Activated T-cell treated with anti-CD3 and anti-CD28 coated beads for 48 hours (primary cell): Measurements from ENCODE around the gene WDR46.

Experiments
- DNase-seq: peaks from one replicate; pipeline ENCODE4 v3.0.0-alpha.2; 2020; ENCODE audit warnings: low read depth

The WDR46 gene

GRCh38 chr6:33313709-33314514 lies 24.9 kb upstream of the WDR46 start, which contains the start of gene TAPBP:
Gene TAPBP (minus strand): TSS chr6:33314078. CDS start chr6:33314041, 37 bp downstream.
- peak; percentile 77 for DNase-seq

DNA sequence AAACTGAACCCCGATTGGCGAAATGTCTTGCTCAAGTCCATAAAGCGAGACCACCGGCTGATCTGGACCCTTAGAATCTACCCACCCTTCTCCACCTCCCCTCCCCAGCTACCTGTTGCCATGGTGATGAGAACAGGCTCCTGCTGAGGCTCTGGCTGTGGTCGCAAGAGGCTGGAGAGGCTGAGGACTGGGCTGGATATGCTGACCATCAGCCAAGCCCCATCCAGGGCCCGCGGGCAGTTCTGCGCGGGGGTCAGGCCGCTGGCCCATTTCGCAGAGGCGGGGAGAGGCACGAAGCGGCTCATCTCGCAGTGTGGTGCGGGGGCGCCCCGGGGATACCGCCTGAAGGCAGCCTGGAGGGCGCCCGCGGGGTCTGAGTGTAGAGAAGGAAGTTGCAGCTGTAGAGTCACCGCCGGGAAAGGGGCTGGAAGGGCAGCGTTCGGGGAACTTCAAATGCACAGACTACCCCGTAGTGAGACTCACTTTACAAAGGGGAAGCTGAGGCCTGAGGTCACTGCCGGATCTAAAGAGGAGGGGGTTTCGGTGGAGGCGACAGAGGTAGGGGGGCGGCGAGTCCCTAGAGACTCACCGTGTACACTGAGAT lies 24.2 kb upstream of the WDR46 start:
- no peak for DNase-seq

GRCh38 chr6:33312361-33313104 lies 23.5 kb upstream of the WDR46 start:
- DNase-seq: peak; percentile 66

DNA sequence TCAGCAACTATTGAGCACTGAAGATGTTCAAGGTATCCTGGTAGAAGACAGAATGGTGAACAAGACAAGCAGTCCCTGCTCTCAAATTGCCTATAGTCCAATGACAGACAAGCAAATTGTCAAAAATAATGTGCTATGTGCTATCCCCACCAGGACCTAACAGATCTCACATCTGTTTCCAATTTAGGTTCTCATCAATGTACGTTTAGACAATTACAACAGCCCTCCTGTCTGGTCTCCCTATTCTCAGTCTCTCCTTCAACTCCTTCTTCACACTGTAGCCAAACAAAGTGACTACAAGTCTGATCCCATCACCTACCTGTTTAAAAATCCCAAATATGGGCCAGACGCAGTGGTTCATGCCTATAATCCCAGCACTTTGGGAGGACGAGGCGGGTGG lies 17.3 kb upstream of the WDR46 start:
- DNase-seq: no peak

DNA sequence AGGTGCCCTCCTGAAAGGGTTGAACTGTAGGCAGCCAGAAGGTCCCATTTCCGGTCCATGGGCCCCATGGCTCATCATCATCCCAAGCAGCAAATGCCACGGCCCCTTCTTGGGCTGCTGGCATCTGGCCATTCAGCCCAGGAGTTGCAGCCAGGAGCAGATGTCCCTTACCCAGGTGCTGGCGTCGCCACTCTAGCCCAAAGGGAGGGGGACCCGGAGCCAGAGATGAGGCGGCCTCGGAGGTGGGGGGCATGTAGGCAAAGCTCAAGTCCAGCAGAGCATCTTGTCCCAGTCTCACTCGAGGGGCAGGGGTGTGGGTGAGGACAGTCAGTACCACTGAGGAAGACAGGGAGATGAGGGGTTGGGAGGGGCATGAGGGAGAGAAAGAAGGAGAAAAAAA lies 16.0 kb upstream of the WDR46 start:
- no peak for DNase-seq

GRCh38 chr6:33304216-33304615 lies 15.2 kb upstream of the WDR46 start:
- no peak for DNase-seq

DNA sequence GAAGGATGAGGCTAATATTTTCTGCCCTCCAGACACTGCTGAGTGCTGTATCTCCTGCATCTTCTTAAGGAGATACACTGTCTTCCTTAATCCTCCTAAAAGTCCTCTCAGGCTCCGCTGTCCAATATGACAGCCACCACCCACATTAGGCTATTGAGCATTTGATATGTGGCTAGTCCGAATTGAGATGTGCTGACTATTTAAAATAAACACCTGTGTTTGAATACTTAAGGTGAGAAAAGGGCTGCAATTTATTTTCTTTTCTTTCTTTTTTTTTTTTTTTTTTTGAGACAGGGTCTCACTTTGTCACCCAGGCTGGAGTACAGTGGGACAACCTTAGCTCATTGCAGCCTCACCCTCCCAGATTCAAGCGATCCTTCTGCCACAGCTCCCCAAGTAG lies 12.8 kb upstream of the WDR46 start:
- no peak for DNase-seq

DNA sequence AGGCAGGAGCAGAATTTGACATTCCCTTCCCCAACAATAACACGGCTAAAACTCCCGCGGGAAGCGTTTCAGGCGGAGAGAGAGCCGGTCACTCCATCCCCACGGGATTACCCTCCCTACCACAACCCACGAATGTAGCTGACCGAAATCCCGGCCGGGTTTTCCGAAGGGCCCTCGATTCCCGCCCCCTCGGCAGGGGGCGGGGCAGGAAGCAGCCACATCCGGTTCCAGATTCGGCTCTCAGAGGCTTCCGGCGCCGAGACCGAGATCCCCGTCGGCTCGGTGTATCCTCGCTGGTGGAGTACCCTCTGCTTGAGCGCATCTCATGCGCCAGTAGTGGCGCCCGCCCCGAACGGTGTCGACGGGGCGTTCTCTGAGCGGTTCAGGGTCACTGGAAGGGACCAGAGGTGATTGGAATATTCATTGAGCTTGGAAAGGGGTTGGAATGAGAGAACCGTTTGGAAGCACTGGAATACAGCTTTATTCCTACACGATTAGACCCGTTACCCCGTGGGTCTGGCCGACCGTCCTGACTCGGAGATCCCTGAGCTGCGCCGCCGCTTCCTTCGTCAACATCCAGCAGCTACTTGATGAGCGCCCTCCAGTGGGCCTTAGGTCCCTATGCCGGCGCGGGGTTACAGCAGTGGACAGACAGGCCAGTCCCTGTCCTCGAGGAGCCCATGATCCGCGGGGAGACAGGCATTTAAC lies 10.4 kb upstream of the WDR46 start:
- DNase-seq: peak; percentile 94

DNA sequence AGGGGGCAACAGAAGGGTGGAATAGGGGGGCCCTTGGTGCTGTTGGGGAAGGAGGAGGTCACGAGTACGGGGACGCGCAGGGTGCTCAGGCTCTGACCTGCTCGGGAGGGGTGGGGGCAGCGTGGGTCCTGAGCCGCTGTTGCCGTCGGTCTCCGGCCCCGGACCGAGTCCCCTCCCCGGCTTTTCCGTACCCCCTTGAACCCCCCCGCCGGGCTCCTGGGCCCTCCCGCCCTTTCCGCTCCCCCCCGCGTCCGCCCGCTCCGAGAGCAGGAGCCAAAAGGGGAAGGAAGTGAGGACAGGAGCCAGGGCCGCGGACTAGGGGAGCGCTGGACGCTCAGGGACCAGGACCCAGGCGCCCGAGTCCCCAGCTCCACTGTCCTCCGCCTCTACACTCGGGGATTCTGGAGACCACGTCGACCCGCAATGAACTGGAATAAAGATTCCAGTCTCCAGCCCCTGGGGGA lies 9.8 kb upstream of the WDR46 start, which contains the start of gene RGL2:
TSS of gene RGL2 (minus strand) at position 170 of the 464 bp plus-strand sequence. CDS start 332 bp downstream, outside the sequence.
- no peak for DNase-seq

- DNase-seq: peak; percentile 59
Observed at GRCh38 chr6:33297956-33298772, 9.1 kb upstream of the WDR46 start.

DNA sequence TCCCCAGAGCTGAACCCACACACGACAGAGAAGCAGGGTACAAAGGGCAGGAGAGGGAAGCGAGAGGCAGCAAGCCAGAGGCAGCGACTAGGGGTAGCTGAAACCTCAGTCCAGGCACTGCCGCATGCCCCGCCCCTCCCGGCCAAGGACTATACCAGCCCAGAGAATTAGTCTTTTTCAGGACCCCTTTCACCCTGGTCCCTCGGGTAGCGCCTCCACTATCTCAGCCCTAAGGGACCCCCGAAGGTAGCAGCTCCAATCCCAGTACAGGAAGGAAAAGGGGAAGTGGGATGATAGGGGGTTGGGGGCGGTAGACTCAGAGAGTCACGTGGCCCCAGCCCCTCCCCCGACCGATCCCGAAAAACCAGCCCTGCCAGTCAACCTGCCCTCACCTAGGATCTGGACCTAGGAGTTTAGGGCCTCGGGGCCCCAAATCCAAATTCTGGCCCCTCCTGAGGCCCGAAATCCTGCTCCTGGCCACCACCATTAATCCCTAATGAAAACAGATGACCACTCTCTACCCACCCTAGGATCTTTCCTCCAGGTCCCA lies 8.4 kb upstream of the WDR46 start:
- DNase-seq: no peak

GRCh38 chr6:33296797-33297405 lies 7.9 kb upstream of the WDR46 start:
- DNase-seq: no peak

DNA sequence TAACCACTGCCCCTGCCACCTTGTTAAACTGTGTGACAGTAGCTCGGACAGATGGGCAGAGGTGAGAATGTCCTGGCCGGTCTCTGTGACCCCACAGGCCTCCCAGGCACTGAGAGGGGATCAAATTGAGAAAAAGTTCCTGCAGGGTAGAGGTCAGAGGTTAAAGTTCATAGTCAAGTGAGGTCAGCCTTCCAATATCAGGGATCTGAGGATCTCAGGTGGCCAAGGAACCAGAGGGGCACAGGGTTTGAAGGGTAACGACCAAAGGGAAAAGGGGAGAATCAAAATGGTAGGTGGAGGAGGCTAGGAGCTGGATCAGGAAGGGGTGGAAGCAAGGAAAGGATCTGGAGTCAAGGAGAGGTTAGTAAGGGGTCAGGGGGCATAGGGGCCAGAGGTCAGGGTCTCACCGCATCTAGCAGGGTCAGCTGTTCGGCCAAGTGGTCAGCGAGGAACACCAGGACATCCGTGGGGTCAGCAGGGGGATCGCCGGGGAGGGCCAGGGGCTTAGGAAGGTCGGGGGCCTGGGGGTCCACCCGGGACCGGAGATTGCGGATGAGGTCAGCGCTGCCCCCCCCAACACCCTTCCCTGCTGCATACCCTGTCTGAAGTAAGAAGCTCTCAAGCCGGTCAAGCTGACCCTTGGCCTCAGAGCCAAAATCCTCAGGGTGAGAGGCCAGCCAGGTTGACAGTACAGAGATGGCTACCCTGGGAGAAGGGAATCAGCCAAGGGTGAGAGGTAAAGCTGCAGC lies 6.8 kb upstream of the WDR46 start:
- no peak for DNase-seq

DNA sequence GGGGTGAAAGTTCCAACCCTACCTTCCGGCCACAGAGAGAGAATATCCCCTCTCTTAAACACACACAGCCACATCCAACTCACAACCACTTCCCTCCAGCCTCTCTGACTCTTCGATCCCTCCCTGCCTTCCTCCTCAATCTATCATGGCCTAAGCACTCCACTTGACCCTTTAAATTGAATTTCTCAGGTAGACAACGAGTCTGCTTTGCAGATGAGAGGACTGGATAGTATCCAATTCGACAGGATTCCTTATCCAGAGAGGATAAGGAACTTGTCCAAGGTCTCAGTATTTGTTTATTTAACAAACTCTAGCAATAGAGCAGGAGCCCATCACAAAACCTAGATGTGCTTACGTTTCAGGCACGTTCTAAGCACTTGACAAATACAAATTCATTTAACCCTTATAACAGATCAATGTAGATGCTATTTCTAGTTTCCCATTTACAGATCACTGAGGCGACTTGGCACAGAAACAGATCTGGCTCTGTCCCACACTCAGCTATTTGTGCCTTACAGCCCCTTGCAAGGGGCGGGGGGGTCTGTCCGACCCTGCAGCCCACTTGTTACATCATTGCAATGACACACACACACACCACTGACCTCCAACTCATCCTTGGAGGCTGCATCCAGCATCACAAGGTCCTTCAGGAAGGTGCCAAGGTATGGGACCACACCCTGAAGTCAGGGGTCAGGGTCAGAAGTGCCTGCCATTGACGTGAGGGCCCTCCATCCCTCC lies 5.2 kb upstream of the WDR46 start:
- DNase-seq: no peak

DNA sequence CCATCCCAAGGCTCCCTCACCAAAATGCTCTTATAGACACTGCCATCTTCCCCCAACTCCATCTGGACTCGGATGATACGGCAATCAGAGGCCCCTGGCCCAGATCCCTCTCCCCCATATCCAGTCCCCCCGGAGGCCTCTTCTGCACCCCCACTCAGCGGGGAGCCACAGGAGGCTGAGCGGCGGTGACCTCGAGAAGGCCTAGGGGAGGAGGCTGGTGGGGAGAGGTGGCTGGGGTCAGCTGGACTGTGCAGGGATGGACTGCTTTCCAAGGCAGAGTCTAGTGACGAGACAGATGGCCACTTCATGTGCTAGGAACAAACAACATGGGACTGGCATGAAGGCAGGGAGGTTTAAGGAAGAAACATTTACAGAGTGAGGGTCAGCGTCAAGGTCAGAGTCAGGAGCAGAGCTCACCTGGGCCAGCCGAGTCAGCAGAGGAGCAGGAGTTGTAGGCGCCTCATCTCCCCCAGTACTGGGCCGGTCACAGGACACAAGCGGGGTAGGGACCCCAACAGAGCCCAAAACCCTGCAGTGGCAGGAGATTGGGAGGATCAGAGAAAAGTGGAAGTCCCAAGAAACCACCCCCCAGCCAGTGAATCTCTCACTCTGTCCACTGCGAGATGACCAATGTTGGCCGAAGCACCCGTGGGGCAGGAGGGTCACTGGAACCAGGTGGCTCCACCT lies 4.1 kb upstream of the WDR46 start:
- DNase-seq: no peak

DNA sequence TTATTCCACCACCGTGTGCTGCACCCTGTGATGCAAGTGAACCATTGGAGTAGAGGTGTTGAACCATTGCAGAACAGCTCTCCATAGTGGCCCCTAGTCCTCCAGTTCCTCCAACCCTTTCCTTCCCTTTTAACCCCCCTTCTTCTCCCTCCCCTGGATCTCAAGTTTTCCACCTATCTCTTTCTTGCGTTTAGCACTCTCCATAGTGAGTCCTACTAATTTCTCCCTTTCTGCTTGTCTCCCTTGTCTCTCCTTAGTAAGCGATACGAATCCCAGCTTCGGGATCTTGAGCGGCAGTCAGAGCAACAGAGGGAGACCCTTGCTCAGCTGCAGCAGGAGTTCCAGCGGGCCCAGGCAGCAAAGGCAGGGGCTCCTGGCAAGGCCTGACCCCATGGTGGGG lies 1.4 kb upstream of the WDR46 start:
- DNase-seq: no peak

DNA sequence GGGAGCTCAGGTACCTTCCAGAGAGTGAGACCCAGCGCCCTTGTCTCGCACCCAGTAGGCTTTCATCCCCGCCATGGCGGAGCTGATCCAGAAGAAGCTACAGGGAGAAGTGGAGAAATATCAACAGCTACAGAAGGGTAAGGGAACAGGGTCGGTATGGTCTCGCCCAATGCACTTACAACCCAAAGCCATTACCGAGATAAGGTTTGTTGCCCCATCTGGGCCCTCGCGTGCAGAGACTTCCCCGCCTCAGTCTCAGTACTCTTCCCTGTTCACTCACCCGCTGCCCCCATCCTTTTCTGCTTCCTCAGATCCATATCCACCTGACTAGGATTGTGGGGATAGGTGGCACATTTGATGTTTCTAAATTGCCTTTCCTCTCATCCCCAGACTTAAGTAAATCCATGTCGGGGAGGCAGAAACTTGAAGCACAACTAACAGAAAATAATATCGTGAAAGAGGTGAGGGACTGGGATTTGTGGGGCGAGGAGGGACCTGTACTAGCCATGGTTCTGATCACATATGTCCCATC lies 811 bp upstream of the WDR46 start:
- DNase-seq: no peak
